IPS DF 6.9 (cell line): Measurements from ENCODE around the gene RNF213.

Experiments used
- DNase-seq: peaks from one replicate; pipeline ENCODE4 v3.0.0-alpha.2; 2013; ENCODE audit warnings: low read depth, low spot score
- H3K27ac ChIP-seq: one replicate; pipeline ENCODE4 v1.5.1; 2013; ENCODE audit warnings: low read length, control low read depth
- H3K27me3 ChIP-seq: 2 replicates; pipeline ENCODE4 v1.6.1; 2013; ENCODE audit warnings: mild to moderate bottlenecking, low read length; ENCODE audit not compliant: control insufficient read depth, insufficient read depth
- H3K36me3 ChIP-seq: 2 replicates; pipeline ENCODE4 v1.6.1; 2013; ENCODE audit warnings: low read length; ENCODE audit not compliant: control insufficient read depth, insufficient read depth
- H3K4me1 ChIP-seq: 2 replicates; pipeline ENCODE4 v1.6.1; 2013; ENCODE audit warnings: low read length; ENCODE audit not compliant: control insufficient read depth, insufficient read depth
- H3K4me3 ChIP-seq: 2 replicates; pipeline ENCODE4 v1.5.1; 2013; ENCODE audit warnings: mild to moderate bottlenecking, low read length
- H3K9me3 ChIP-seq: 2 replicates; pipeline ENCODE4 v1.6.1; 2013; ENCODE audit warnings: low read length, inconsistent platforms; ENCODE audit not compliant: control insufficient read depth, insufficient read depth
- WGBS: extraction: QIAGEN DNeasy Blood & Tissue Kit; methylation state at CpG from one replicate; pipeline ENCODE4 v1.1.7; 2013; ENCODE audit warnings: mixed read lengths, missing lambda C conversion rate; ENCODE audit not compliant: insufficient read length, insufficient coverage; 5-methylcytosine and 5-hydroxymethylcytosine counted together

Gene RNF213

GRCh38 chr17:80218391-80218790 is 42.3 kb upstream of the RNF213 start:
- no peaks in the 10 kb centered on the region; the same call in 1 of the 2 replicates for H3K4me1 ChIP-seq
- no peaks in the 10 kb centered on the region for H3K9me3 ChIP-seq
- DNase-seq: no peak
- H3K27me3 ChIP-seq: no peaks in the 10 kb centered on the region
- no peak overlapping the region for H3K4me3 ChIP-seq
- no CpG with 5 or more reads among the region's 7 CpGs for WGBS
- H3K27ac ChIP-seq: no peak overlapping the region
- peaks cover 14% of the 10 kb centered on the region for H3K36me3 ChIP-seq

- Histone ChIP-seq H3K27ac (no peak overlapping the region), H3K27me3 (no peaks in the 10 kb centered on the region), H3K9me3 (no peaks in the 10 kb centered on the region), H3K4me1 (no peaks in the 10 kb centered on the region; the same call in 1 of the 2 replicates), H3K4me3 (peak overlapping the region; percentile 89; the same call in 1 of the 2 replicates), H3K36me3 (peaks cover 11% of the 10 kb centered on the region)
- WGBS: no CpG with 5 or more reads among the region's 15 CpGs
- no peak for DNase-seq
Observed at GRCh38 chr17:80219013-80219762, 41.5 kb upstream of the RNF213 start.

DNA sequence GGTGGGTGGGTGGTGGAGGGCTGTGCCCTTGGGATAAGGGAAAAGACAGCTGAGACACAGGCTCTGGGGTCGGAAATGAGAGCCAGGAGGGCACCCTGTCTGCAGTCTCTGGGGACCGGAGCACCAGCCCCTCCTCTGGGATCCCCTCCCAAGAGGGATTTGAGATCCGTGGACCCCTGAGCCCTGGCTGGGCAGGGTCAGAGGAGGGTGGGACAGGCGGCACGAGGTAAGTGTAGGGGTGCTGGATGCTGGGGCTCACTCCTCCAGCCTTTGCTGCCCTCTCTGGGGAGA is 40.9 kb upstream of the RNF213 start:
- Histone ChIP-seq H3K27ac (no peak overlapping the region), H3K27me3 (no peaks in the 10 kb centered on the region), H3K4me3 (peak overlapping the region; percentile 89)

DNA sequence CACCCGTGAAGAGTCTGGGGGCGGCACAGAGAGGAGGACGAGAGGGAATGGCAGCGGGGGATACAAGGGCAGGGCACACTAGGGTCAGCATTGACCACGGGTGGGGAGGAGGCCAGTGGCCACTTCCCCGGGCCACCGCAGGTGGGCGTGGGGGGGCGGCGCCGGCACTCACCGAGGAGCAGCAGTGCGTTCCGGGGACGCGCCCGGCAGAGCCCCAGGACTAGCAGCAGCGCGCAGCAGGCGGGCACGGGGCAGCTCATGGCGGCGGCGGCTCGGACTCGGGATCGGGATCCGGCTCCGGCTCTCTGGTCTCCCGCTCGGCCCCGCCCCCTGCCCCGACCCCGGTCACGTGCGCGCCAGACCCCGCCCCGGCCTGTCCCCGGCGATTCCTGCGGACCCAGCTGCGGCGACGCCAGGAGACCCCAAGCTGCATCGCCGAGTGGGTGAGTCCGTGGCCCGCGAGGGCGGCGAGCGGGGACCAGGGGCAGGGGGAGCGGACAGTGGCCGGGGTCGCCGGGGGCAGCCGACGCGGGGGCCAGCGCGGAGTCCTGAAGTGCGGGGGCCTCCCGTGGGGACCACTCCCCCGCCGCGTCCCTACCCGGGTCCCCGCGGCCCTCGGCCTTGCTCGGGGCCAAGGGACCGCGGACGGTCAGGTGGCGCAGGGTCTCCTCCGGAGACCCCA is 40.5 kb upstream of the RNF213 start, which contains the start of the genes SGSH and SLC26A11:
TSS of gene SGSH (minus strand) at position 280 of the 682 bp plus-strand sequence. CDS start at position 260, 20 bp downstream.
TSS of gene SLC26A11 (plus strand) at position 374 of the 682 bp plus-strand sequence. CDS start 1,134 bp downstream, outside the sequence.
- H3K27ac ChIP-seq: no peak within 1 kb of the TSS
- no CpG with 5 or more reads among the region's 77 CpGs for WGBS
- H3K9me3 ChIP-seq: no peaks in the 10 kb centered on the region
- peaks cover 6% of the 10 kb centered on the region for H3K36me3 ChIP-seq
- no peaks in the 10 kb centered on the region for H3K27me3 ChIP-seq
- H3K4me3 ChIP-seq: peak within 1 kb of the TSS; percentile 89
- H3K4me1 ChIP-seq: no peaks in the 10 kb centered on the region; the same call in 1 of the 2 replicates
- peak; percentile 33 for DNase-seq

More for the DNA sequence above, 40.9 kb upstream of the RNF213 start:
- Histone ChIP-seq H3K9me3 (no peaks in the 10 kb centered on the region), H3K36me3 (peaks cover 9% of the 10 kb centered on the region), H3K4me1 (no peaks in the 10 kb centered on the region; the same call in 1 of the 2 replicates)
- WGBS: no CpG with 5 or more reads among the region's 5 CpGs
- no peak for DNase-seq

DNA sequence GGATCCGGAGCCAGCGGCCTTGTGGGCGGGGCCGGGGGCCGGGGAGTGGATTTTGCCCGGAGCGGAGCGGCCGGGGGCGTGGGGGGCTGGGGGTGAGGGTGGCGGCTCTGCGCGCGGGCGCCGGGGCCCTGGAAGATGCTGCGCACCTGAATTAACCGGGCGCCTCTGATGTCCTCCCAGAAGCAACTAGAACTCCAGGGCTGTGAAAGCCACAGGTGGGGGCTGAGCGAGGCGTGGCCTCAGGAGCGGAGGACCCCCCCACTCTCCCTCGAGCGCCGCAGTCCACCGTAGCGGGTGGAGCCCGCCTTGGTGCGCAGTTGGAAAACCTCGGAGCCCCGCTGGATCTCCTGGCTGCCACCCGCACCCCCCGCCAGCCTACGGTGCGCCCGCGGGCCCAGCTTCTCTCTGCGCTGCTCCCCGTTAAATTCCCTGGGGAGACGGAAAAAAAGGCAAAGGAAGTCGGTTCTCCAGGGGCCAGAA is 39.9 kb upstream of the RNF213 start:
- Histone ChIP-seq H3K9me3 (no peaks in the 10 kb centered on the region), H3K27me3 (no peaks in the 10 kb centered on the region), H3K4me3 (peak overlapping the region; percentile 89; the same call in 1 of the 2 replicates), H3K27ac (no peak overlapping the region), H3K4me1 (peaks cover 3% of the 10 kb centered on the region; the same call in 1 of the 2 replicates), H3K36me3 (peaks cover 6% of the 10 kb centered on the region)
- WGBS: no CpG with 5 or more reads among the region's 41 CpGs
- DNase-seq: no peak

DNA sequence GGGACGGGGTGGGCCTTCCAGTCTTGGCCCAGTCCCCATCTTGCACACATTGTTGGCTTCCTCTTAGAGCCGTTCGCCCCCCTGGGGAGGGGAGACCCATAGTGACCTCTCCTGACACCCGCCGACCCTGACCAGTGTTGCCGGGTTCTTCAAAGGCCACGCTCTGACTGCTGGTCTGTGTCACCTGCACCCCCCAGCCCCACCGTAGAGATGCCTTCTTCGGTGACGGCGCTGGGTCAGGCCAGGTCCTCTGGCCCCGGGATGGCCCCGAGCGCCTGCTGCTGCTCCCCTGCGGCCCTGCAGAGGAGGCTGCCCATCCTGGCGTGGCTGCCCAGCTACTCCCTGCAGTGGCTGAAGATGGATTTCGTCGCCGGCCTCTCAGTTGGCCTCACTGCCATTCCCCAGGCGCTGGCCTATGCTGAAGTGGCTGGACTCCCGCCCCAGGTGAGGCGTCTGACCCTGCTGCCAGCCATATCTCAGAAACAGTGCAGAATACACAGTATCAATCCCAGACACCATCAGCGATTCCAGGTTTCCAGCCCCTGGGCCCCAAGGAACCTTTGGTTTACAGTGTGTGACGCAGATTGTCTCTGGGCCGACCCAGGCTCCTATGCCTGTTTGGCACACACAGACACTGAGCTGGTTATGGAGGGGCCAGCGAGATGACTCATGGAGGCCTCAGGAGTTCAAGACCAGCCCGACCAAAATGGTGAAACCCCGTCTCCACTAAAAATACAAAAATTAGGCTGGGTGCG is 39.1 kb upstream of the RNF213 start:
- H3K36me3 ChIP-seq: peaks cover 4% of the 10 kb centered on the region
- no peaks in the 10 kb centered on the region for H3K27me3 ChIP-seq
- H3K9me3 ChIP-seq: no peaks in the 10 kb centered on the region
- H3K4me1 ChIP-seq: peaks cover 3% of the 10 kb centered on the region; the same call in 1 of the 2 replicates
- no peak overlapping the region for H3K27ac ChIP-seq
- H3K4me3 ChIP-seq: no peak overlapping the region; the same call in 1 of the 2 replicates
- no peak for DNase-seq
- WGBS: no CpG with 5 or more reads among the region's 29 CpGs

- Histone ChIP-seq H3K27me3 (no peaks in the 10 kb centered on the region), H3K27ac (no peak overlapping the region), H3K36me3 (peaks cover 3% of the 10 kb centered on the region; the same call in 1 of the 2 replicates), H3K9me3 (no peaks in the 10 kb centered on the region), H3K4me1 (peaks cover 3% of the 10 kb centered on the region; the same call in 1 of the 2 replicates), H3K4me3 (no peak overlapping the region)
- DNase-seq: no peak
- no CpG with 5 or more reads among the region's 18 CpGs for WGBS
Observed at GRCh38 chr17:80222376-80223141, 38.1 kb upstream of the RNF213 start.

DNA sequence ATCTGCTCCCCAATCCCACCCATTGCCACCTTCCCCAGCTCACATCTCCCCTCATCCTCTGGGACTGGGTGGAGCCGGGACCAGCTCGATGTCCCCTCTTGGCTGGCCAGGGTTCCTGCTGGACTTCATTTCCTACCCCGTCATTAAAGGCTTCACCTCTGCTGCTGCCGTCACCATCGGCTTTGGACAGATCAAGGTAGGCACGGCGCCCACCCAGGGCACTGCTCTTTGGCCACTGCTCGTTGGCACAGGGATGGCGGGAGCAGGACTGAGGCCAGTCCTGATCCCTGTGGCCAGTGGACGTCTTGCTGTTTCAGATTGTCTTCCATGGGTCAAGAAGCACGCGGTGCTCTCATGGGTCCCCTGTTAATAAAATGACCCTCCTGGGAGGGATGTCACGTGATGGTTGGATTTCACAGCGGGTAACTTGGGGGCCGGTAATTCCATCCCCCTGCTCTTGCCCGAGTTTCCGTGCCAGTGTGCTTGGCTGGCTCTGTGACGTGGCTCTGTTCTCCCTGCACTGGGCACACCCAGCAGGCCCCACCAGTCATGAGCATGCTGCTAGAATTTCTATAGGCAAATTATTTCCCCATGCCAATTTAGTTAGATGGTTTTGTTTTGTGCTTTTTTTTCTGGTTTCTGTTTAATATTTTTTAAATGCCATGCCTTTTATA is 37.4 kb upstream of the RNF213 start:
- H3K4me1 ChIP-seq: peaks cover 3% of the 10 kb centered on the region; the same call in 1 of the 2 replicates
- no peak overlapping the region for H3K27ac ChIP-seq
- no peak overlapping the region for H3K4me3 ChIP-seq
- no peak for DNase-seq
- H3K36me3 ChIP-seq: peaks cover 2% of the 10 kb centered on the region; the same call in 1 of the 2 replicates
- no CpG with 5 or more reads among the region's 18 CpGs for WGBS
- no peaks in the 10 kb centered on the region for H3K9me3 ChIP-seq
- no peaks in the 10 kb centered on the region for H3K27me3 ChIP-seq

DNA sequence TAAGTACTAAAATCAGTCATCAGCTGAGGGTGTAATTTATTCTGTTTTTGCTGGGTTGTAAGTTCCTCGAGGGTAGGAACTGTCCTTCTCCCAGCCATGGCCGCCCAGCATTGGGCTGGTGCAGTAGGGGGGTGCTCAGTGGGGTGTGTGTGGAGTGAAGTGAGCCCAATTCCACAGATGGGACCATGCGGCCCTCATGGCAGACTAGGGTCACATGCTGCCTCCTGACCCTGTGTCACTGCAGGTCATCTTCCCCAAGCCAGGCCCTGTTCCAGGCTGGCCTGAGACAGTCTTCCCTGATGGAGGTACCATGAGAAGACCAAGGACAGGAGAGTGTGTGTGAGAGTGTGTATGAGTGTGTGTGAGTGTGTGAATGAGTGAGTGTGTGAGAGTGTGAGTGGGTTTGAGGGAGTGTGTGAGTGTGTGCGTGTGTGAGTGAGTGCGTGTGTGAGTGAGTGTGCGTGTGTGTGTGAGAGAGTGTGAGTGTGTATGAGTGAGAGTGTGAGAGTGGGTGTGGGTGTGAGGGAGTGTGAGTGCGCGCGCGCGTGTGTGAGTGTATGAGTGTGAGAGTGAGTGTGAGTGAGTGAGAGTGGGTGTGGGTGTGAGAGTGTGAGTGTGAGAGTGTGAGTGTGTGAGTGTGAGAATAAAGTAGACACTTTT is 36.7 kb upstream of the RNF213 start:
- H3K4me3 ChIP-seq: no peak overlapping the region
- peaks cover 2% of the 10 kb centered on the region; the same call in 1 of the 2 replicates for H3K36me3 ChIP-seq
- H3K27ac ChIP-seq: no peak overlapping the region
- WGBS: over 99% methylated on average over 8 of the region's 11 CpGs
- peaks cover 3% of the 10 kb centered on the region; the same call in 1 of the 2 replicates for H3K4me1 ChIP-seq
- no peaks in the 10 kb centered on the region for H3K27me3 ChIP-seq
- H3K9me3 ChIP-seq: no peaks in the 10 kb centered on the region
- DNase-seq: no peak
